GM12891 (cell line): Measurements from ENCODE around the gene ITPKC.

Experiments
- POLR2A ChIP-seq: IDR thresholded peaks from 2 replicates; pipeline ENCODE4 v1.6.1; 2011; ENCODE audit warnings: low read depth, low read length, control low read depth
- TAF1 ChIP-seq: IDR thresholded peaks from 2 replicates; pipeline ENCODE4 v1.6.1; 2011; ENCODE audit warnings: low read depth, low read length, control low read depth

DNA sequence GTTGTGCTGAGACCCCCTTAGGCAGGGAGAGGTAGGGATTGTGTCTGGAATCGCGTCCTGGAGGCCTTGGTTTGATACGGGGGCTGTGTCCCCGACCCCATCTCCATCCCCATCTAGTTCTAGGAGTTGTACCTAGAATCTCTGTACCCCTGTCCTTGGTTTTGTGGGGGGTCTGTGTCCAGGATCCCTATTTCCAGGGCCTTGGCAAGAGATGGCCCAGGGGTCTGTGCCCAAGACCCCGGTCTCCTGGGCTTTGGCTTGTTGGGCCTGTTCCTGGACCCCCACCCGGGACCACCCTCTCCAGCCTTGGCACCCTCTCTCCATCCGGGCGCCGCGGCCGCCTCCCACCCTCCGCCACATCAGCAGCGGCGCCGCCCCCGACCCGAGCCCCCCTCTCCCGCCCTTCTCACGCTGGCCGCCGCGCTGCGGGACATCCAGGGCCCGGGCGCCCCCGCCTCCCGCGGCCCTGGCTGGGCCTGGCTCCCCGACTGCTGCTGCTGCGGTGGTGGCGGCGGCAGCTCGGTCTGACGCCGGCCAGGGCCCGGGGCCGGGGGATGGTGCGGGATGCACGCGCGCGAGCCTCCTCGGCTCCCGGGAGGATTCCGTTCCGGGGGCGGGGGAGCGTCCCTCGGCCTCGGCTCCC, 26.7 kb upstream of the ITPKC start, which contains the start of gene NUMBL:
- no peak for TF ChIP-seq POLR2A
- no peak for TF ChIP-seq TAF1
